H1 (cell line): ENCODE measurements around the gene CPE. TPM values are rescaled to one million over a fixed set of nuclear protein-coding genes. Genes with fewer than 3 reads are reported as not detected.

ENCODE experiments used
- CTCF ChIA-PET: fragments of 300-600 bp; sonication (Branson Sonifier 250); formaldehyde crosslinking; loops from one replicate; lab custom pipeline; 2021; ENCODE audit not compliant: partially characterized antibody; lab: Charles Lee
- POLR2A ChIA-PET: fragments of 300-600 bp; sonication (Branson Sonifier 250); formaldehyde crosslinking; loops from one replicate; lab custom pipeline; 2021; ENCODE audit warnings: inconsistent platforms; ENCODE audit not compliant: partially characterized antibody; lab: Charles Lee
- DNase-seq, 2 experiments: peaks; one replicate each; pipeline versions ENCODE4 v3.0.0 to v3.0.0-alpha.2; 2010 to 2022; ENCODE audit warnings: low spot score in 2 of 2, low read depth in 1 of 2, mixed read lengths in 1 of 2
- FAIRE-seq: peaks from 2 replicates; lab custom pipeline; 2011; peaks lifted over from hg19 to GRCh38; lab: Jason Lieb, UNC
- H2AFZ ChIP-seq: 2 replicates; pipeline ENCODE4 v1.8.1; 2012; ENCODE audit warnings: low read length, inconsistent platforms
- H2AK5ac ChIP-seq: 2 replicates; pipeline ENCODE4 v1.6.1; 2013; ENCODE audit warnings: low read depth, low read length
- H2BK120ac ChIP-seq: replicated peaks from 2 replicates; pipeline ENCODE3; 2013; ENCODE audit warnings: low read depth, low read length, inconsistent platforms
- H2BK12ac ChIP-seq: 2 replicates; pipeline ENCODE4 v1.6.1; 2013; ENCODE audit warnings: low read depth, low read length
- H2BK15ac ChIP-seq: 2 replicates; pipeline ENCODE4 v1.6.1; 2013; ENCODE audit warnings: low read length
- H2BK20ac ChIP-seq: 2 replicates; pipeline ENCODE4 v1.6.1; 2013; ENCODE audit warnings: low read length
- H2BK5ac ChIP-seq: 2 replicates; pipeline ENCODE4 v1.6.1; 2013; ENCODE audit warnings: low read depth, low read length
- H3K14ac ChIP-seq: 2 replicates; pipeline ENCODE4 v1.6.1; 2013; ENCODE audit warnings: inconsistent platforms; ENCODE audit not compliant: insufficient read length
- H3K18ac ChIP-seq: 2 replicates; pipeline ENCODE4 v1.6.1; 2013; ENCODE audit warnings: low read length; ENCODE audit errors: extremely low read depth
- H3K23ac ChIP-seq: 2 replicates; pipeline ENCODE4 v1.6.1; 2013; ENCODE audit warnings: inconsistent platforms; ENCODE audit not compliant: insufficient read length
- H3K23me2 ChIP-seq: 2 replicates; pipeline ENCODE4 v1.6.1; 2013; ENCODE audit warnings: low read depth, low read length
- H3K27ac ChIP-seq: 2 replicates; pipeline ENCODE4 v1.6.1; 2011; ENCODE audit warnings: low read depth, low read length, inconsistent platforms
- H3K27me3 ChIP-seq, 4 experiments: replicated peaks in 1 of 4; 1 replicate in 1 of 4; 2 replicates in 3 of 4; pipeline versions ENCODE4 v1.6.1 to v1.8.1; 2011 to 2013; ENCODE audit warnings: low read length in 3 of 4, mild to moderate bottlenecking in 3 of 4, inconsistent platforms in 2 of 4, mixed read lengths in 2 of 4, moderate library complexity in 1 of 4; ENCODE audit not compliant: control insufficient read depth in 3 of 4, insufficient read depth in 3 of 4; ENCODE audit errors: extremely low read depth in 1 of 4
- H3K36me3 ChIP-seq, 4 experiments: 2 replicates each; pipeline versions ENCODE4 v1.6.1 to v1.8.1; 2011 to 2013; ENCODE audit warnings: mild to moderate bottlenecking in 4 of 4, low read length in 3 of 4, moderate library complexity in 2 of 4, control low read depth in 1 of 4, inconsistent platforms in 1 of 4; ENCODE audit not compliant: insufficient read depth in 4 of 4, control insufficient read depth in 2 of 4
- H3K4ac ChIP-seq: replicated peaks from 2 replicates; pipeline ENCODE3; 2013; ENCODE audit warnings: low read length, low read depth, mixed read lengths, inconsistent platforms; ENCODE audit not compliant: insufficient read length
- H3K4me1 ChIP-seq, 4 experiments: replicated peaks in 1 of 4; 1 replicate in 1 of 4; 2 replicates in 3 of 4; pipeline versions ENCODE4 v1.6.1 to v1.8.1; 2011 to 2013; ENCODE audit warnings: low read length in 3 of 4, inconsistent platforms in 2 of 4, mixed read lengths in 1 of 4; ENCODE audit not compliant: insufficient read depth in 4 of 4, control insufficient read depth in 3 of 4
- H3K4me2 ChIP-seq, 2 experiments: 2 replicates each; pipeline versions ENCODE4 v1.6.1 to v1.8.1; 2011 to 2013; ENCODE audit warnings: low read depth in 2 of 2, low read length in 2 of 2, control low read depth in 1 of 2, inconsistent platforms in 1 of 2, mild to moderate bottlenecking in 1 of 2; ENCODE audit not compliant: insufficient read depth in 1 of 2
- H3K4me3 ChIP-seq, 4 experiments: fragments of 200-600, 300-600 bp in 1 of 4; sonication (generic), shearing (Covaris generic), sonication (Bioruptor Twin) in 1 of 4; 2 replicates each; pipeline versions ENCODE4 v1.5.1 to v1.8.1; 2011 to 2016; ENCODE audit warnings: low read length in 4 of 4, low read depth in 3 of 4, control low read depth in 2 of 4, inconsistent platforms in 2 of 4, mild to moderate bottlenecking in 2 of 4, mixed read lengths in 1 of 4, moderate library complexity in 1 of 4; ENCODE audit not compliant: insufficient read depth in 2 of 4; ENCODE audit errors: extremely low read depth in 1 of 4
- H3K56ac ChIP-seq: replicated peaks from 2 replicates; pipeline ENCODE3; 2013; ENCODE audit warnings: low read depth, mild to moderate bottlenecking, mixed read lengths, low read length, inconsistent platforms; ENCODE audit not compliant: insufficient read length
- H3K79me1 ChIP-seq: 2 replicates; pipeline ENCODE4 v1.6.1; 2013; ENCODE audit warnings: low read depth, low read length, control low read depth
- H3K79me2 ChIP-seq, 2 experiments: 2 replicates each; pipeline versions ENCODE4 v1.6.1 to v1.8.1; 2012 to 2013; ENCODE audit warnings: low read length in 2 of 2, mild to moderate bottlenecking in 2 of 2, inconsistent platforms in 1 of 2; ENCODE audit not compliant: insufficient read depth in 2 of 2, control insufficient read depth in 1 of 2
- H3K9ac ChIP-seq, 4 experiments: replicated peaks in 1 of 4; 1 replicate in 1 of 4; 2 replicates in 3 of 4; pipeline versions ENCODE4 v1.6.1 to v1.8.1; 2011 to 2013; ENCODE audit warnings: low read depth in 3 of 4, low read length in 3 of 4, control low read depth in 2 of 4, mild to moderate bottlenecking in 2 of 4, moderate library complexity in 2 of 4, inconsistent platforms in 1 of 4; ENCODE audit errors: extremely low read depth in 1 of 4
- H3K9me3 ChIP-seq, 2 experiments: 2 replicates each; pipeline versions ENCODE4 v1.6.1 to v1.8.1; 2012 to 2013; ENCODE audit warnings: mild to moderate bottlenecking in 2 of 2, moderate library complexity in 2 of 2, control low read depth in 1 of 2, inconsistent platforms in 1 of 2, low read depth in 1 of 2, low read length in 1 of 2, mixed read lengths in 1 of 2; ENCODE audit not compliant: insufficient read depth in 2 of 2
- H4K20me1 ChIP-seq, 2 experiments: replicated peaks in 1 of 2; 2 replicates each; pipeline versions ENCODE3 to v1.8.1; 2011 to 2013; ENCODE audit warnings: inconsistent platforms in 2 of 2, low read length in 2 of 2, mild to moderate bottlenecking in 1 of 2; ENCODE audit not compliant: insufficient read depth in 2 of 2, control insufficient read depth in 1 of 2
- H4K5ac ChIP-seq: 2 replicates; pipeline ENCODE4 v1.6.1; 2013; ENCODE audit warnings: low read length, low read depth, mixed read lengths, inconsistent platforms; ENCODE audit not compliant: insufficient read length
- H4K8ac ChIP-seq: 2 replicates; pipeline ENCODE4 v1.8.0; 2013; ENCODE audit warnings: mild to moderate bottlenecking, moderate library complexity, low read length, inconsistent platforms; ENCODE audit not compliant: insufficient read depth; ENCODE audit errors: extremely low read depth
- H4K91ac ChIP-seq: replicated peaks from 2 replicates; pipeline ENCODE3; 2013; ENCODE audit warnings: low read length, mixed read lengths, inconsistent platforms; ENCODE audit not compliant: insufficient read length
- BACH1 ChIP-seq: IDR thresholded peaks from 2 replicates; pipeline ENCODE4 v1.6.1; 2012; ENCODE audit warnings: low read length, improper control_type of control experiment
- CEBPB ChIP-seq: IDR thresholded peaks from 2 replicates; pipeline ENCODE4 v1.6.1; 2012; ENCODE audit warnings: low read depth, low read length
- CHD1 ChIP-seq: IDR thresholded peaks from 2 replicates; pipeline ENCODE4 v1.6.1; 2012; ENCODE audit warnings: low read depth, low read length, improper control_type of control experiment
- EGR1 ChIP-seq: IDR thresholded peaks from 2 replicates; pipeline ENCODE4 v1.6.1; 2011; ENCODE audit warnings: low read depth, low read length, borderline replicate concordance
- GTF2F1 ChIP-seq: IDR thresholded peaks from 2 replicates; pipeline ENCODE4 v1.6.1; 2012; ENCODE audit warnings: low read depth, low read length, improper control_type of control experiment, borderline replicate concordance
- KDM1A ChIP-seq: fragments of 200-600, 300-600 bp; sonication (generic); IDR thresholded peaks from 2 replicates; pipeline ENCODE4 v1.7.1; 2016; ENCODE audit warnings: mild to moderate bottlenecking, low read length, borderline replicate concordance
- NANOG ChIP-seq: IDR thresholded peaks from 2 replicates; pipeline ENCODE4 v1.6.1; 2011; ENCODE audit warnings: low read length, low read depth, mild to moderate bottlenecking, inconsistent platforms; ENCODE audit not compliant: insufficient read depth, poor library complexity, severe bottlenecking
- PHF8 ChIP-seq: fragments of 200-600 bp; sonication (generic); conservative IDR thresholded peaks from 2 replicates; pipeline ENCODE4 v1.7.1; 2012; ENCODE audit warnings: low read depth, mild to moderate bottlenecking, inconsistent platforms, low read length, moderate library complexity
- POLR2A ChIP-seq, 2 experiments: IDR thresholded peaks; 1 replicate in 1 of 2; 2 replicates in 1 of 2; pipeline ENCODE4 v1.6.1; 2011; ENCODE audit warnings: low read depth in 2 of 2, low read length in 2 of 2, mild to moderate bottlenecking in 2 of 2; ENCODE audit errors: control extremely low read depth in 1 of 2
- POU5F1 ChIP-seq: IDR thresholded peaks from 2 replicates; pipeline ENCODE4 v1.6.1; 2011; ENCODE audit warnings: low read depth, mild to moderate bottlenecking, low read length, moderate library complexity
- TBP ChIP-seq: IDR thresholded peaks from 2 replicates; pipeline ENCODE4 v1.6.1; 2011; ENCODE audit warnings: low read depth, low read length, improper control_type of control experiment
- TCF12 ChIP-seq: IDR thresholded peaks from 2 replicates; pipeline ENCODE4 v1.6.1; 2011; ENCODE audit warnings: low read depth, mild to moderate bottlenecking, low read length
- YY1 ChIP-seq: IDR thresholded peaks from 2 replicates; pipeline ENCODE4 v1.6.1; 2011; ENCODE audit warnings: low read depth, mild to moderate bottlenecking, low read length
- WGBS, 2 experiments: shearing (Covaris generic) in 1 of 2; methylation state at CpG; one replicate each; pipeline versions ENCODE4 v1.1.6 to v1.1.7; 2013 to 2015; ENCODE audit warnings: low lambda C conversion rate in 2 of 2, mixed read lengths in 2 of 2, inconsistent platforms in 1 of 2, low coverage in 1 of 2, missing lambda C conversion rate in 1 of 2; ENCODE audit not compliant: insufficient replicate concordance in 2 of 2, insufficient coverage in 1 of 2, insufficient read length in 1 of 2; ENCODE audit errors: extremely low coverage in 1 of 2, missing lambda C conversion rate in 1 of 2; 5-methylcytosine and 5-hydroxymethylcytosine counted together
- polyA plus RNA-seq, 7 experiments: library from polyadenylated mRNA; depleted of rRNA in 3 of 7; stranded (reverse) in 5 of 7; unstranded in 2 of 7; fragments of >200 nt in 5 of 7; fragments of 200-250 nt in 2 of 7; gene quantifications; 1 replicate in 5 of 7; 2 replicates in 1 of 7; 4 replicates in 1 of 7; pipeline versions ENCODE4 v1.2.1 to v1.2.3, GENCODE V29; 2011 to 2013; ENCODE audit warnings: missing spikeins in 2 of 7, mixed read lengths in 2 of 7
- total RNA-seq: library from RNA; stranded (reverse); fragmentation: NEBNext Ultra II Directional; extraction: Animal tissue kit (Norgen Biotek cat#: 25700); gene quantifications from 2 replicates; pipeline ENCODE4 v1.2.1, GENCODE V29; 2021

The CPE gene
- total and polyA plus RNA-seq, 2 of the 8 experiments (the other 6 are each of a cell fraction or from before 2014, with no cell fraction given): 9.4 to 10.2 TPM

DNA sequence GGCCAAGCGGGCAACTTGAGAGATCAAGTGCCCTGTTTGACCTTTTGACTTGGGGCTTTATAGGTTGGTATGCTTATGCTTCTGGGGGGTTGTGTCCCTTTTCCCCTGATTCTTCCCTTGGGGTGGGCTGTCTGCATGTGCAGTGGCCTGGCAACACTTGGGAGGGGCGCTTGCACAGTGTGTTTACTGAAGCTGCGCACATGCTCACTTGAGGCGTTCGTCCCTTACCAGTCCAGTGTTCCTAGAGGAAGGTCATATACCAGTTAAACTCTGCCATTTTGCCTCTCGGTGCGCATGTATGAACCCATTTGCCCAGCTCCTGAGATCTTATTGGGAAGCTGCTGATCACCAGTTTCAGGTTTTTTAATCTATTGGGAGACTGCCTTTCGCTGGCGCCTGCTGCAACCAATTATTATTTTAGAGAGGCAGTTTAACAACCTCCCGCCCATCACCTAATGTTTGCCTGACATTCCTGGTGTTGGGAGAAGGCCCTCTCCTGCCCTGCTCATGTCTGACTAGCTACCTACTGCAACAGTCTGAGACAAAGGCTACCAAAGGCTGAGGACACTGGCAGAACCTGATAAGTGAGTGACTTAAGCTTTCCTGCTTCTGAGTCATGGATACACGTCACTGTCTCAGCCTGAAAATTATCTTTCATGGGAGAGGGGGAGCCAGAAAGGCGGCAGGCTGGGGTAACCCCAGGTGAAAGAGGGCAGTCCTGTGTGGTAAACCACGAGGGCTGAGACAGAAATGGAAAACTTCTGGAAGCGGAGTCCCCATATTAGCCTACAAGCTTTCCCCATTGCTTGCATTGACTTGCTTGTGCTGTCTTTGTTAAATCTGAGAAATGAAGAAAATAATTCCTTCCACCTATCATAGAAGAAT, 97.6 kb downstream of the CPE start:
- H3K23me2 ChIP-seq: no peaks in the 10 kb centered on the region
- DNase-seq (no peak), FAIRE-seq (no peak)
- no peak overlapping the region for H2BK20ac ChIP-seq
- H3K4me1 ChIP-seq: no peaks in the 10 kb centered on the region
- H3K27ac ChIP-seq: no peak overlapping the region
- H4K8ac ChIP-seq: no peak overlapping the region
- no peak overlapping the region for H2AFZ ChIP-seq
- no peaks in the 10 kb centered on the region; a peak in 1 of 7 replicates for H3K27me3 ChIP-seq
- no peak overlapping the region for H2BK15ac ChIP-seq
- no peak overlapping the region for H4K91ac ChIP-seq
- H3K18ac ChIP-seq: no peak overlapping the region
- H2BK120ac ChIP-seq: no peak overlapping the region
- no peak overlapping the region for H4K5ac ChIP-seq
- H3K9ac ChIP-seq: no peak overlapping the region
- H3K56ac ChIP-seq: no peak overlapping the region
- peaks cover 34 to 40% of the 10 kb centered on the region in 2 experiments for H3K9me3 ChIP-seq
- no peak overlapping the region for H3K4me3 ChIP-seq
- no peaks in the 10 kb centered on the region for H3K79me1 ChIP-seq
- no peaks in the 10 kb centered on the region for H3K79me2 ChIP-seq
- ChIA-PET POLR2A (no interaction called here), CTCF (interaction anchor here (0.6 to 1.6 kb wide), 5 partner anchors 13 to 1853 kb away, joined by 3 to 4 read pairs (median 3); no protein-coding TSS in a partner anchor)
- no peak overlapping the region for H2AK5ac ChIP-seq
- H4K20me1 ChIP-seq: no peaks in the 10 kb centered on the region
- peaks cover 0 to 15% (median 0%) of the 10 kb centered on the region in 4 experiments; a peak in 3 of 8 replicates for H3K36me3 ChIP-seq
- no peak overlapping the region for H2BK5ac ChIP-seq
- WGBS, 2 experiments: 93% methylated on average over 14 of the region's 14 CpGs; no CpG with 5 or more reads in 1 of the 2 experiments
- no peak overlapping the region for H3K4me2 ChIP-seq
- H3K4ac ChIP-seq: no peak overlapping the region
- no peak overlapping the region for H3K14ac ChIP-seq
- no peak overlapping the region for H3K23ac ChIP-seq
- no peak overlapping the region for H2BK12ac ChIP-seq
- TF ChIP-seq BACH1: no peak
- TF ChIP-seq YY1: no peak
- no peak for TF ChIP-seq POU5F1
- TF ChIP-seq CHD1: no peak
- no peak for TF ChIP-seq POLR2A (IDR thresholded peaks at IDR 0.05; ENCODE audit: control extremely low read depth in 1 of 2, low read depth in 2 of 2, low read length in 2 of 2)
- no peak for TF ChIP-seq CEBPB
- no peak for TF ChIP-seq GTF2F1
- TF ChIP-seq TCF12: no peak
- TF ChIP-seq NANOG: no peak
- no peak for TF ChIP-seq TBP
- no peak for TF ChIP-seq EGR1
- no peak for TF ChIP-seq KDM1A
- no peak for TF ChIP-seq PHF8
